ENCODE results near the gene ZNF175. TPM values are rescaled to one million over a fixed set of nuclear protein-coding genes. Genes with fewer than 3 reads are reported as not detected.

The ZNF175 gene
- polyA plus RNA-seq, 1 of the 3 experiments (the other 2 are of a cell fraction) = 3.1 TPM

DNA sequence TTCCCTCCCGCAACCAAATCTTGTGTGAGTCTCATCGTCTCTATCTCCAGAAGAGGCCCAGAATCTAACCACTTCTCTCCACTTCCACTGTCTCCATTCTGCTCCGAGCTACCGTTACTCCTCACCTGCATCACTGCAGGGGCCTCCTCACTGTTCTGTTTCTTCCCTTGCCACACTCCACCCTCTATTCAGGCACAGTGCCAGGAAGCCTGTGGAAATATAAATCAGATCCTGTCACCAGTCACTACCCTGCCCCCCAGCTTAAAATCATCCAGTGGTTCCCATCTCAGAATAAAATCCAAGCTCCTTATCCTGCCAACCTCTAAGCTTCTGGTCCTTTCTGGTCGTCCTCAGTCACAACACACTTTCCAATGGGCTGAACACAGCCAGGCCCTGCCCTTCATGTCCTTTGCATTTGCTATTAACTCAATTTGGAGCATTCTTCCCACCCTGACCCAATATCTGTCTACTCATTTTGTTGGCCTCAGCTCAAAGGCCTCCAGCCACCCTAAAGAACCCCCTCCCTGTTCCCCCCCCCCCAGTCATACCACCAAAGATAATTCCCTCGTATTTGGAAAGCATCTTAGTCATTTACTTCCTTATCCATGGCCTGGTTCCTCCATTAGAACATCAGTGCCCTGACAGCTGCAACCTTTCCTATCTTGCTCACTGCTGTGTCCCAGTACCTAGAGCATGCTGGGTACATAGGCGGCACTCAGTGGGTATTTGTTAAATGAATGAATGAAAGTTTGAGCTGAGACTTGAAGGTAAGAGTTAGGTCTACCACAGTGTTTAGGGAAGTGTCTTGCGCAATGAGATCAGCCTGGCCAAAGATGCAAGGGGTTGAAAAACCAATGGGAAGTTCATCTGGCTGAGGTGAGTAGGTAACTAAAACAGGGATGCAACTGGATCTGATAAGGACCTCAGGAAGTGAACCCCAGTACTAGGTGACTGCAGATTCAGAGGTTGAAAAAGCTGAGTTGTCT lies 24.4 kb downstream of the ZNF175 start (continued):
- TF ChIP-seq REST (IDR thresholded peaks at IDR 0.05; ENCODE audit: low read depth, low read length) = no peak
- no peak for TF ChIP-seq PBX3 (IDR thresholded peaks at IDR 0.05)
- TF ChIP-seq NRF1 (IDR thresholded peaks at IDR 0.05; ENCODE audit: low read depth, low read length) = no peak
- TF ChIP-seq FOSL2 (IDR thresholded peaks at IDR 0.05; ENCODE audit: borderline replicate concordance, low read depth) = no peak
- no peak for TF ChIP-seq SIN3A (IDR thresholded peaks at IDR 0.05; ENCODE audit: borderline replicate concordance, low read depth, low read length)
- TF ChIP-seq MAX (IDR thresholded peaks at IDR 0.05; ENCODE audit: low read depth) = no peak
- no peak for TF ChIP-seq SMC3 (IDR thresholded peaks at IDR 0.05; ENCODE audit: low read depth, low read length)

DNA sequence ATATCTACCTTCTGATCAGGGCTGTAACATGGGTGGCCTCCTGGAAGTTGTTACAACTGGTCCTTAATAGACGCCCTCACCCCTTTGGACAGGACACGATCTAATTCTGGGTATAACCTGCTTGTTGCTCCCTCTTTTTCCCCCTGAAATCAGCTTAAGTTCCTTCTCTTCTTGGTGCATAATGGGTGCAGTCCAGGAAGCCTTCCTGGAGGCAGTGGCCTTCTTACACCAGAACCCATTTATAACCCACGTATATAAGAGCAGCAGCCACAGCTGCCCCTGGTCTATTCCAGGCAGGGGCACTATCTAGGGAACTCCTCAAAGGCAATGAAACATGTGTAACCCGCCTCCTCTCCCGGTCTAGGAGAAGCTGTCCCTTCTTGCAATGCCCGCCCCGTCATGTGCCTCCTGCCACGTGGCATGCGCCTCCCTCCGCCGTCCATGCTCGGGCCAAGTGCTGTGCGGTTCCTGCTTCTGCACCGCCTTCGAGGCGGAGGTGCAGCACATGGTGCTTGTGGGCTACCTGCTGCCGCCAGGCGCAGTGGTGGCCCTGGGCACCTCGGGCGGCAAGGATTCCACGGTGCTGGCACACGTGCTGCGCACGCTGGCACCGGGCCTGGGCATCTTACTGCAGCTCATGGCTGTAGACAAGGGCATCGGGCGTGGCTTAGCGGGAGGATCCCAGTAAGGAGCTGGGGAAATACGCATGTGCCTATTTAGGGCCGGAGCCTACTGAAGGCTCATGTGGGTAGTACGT lies 27.3 kb downstream of the ZNF175 start:
- Histone ChIP-seq H3K27me3 (ENCODE audit: insufficient read depth) (no peaks in the 10 kb centered on the region), H4K20me1 (ENCODE audit: insufficient read depth) (no peaks in the 10 kb centered on the region), H3K9me2 (no peaks in the 10 kb centered on the region), H3K4me2 (no peak overlapping the region), H2AFZ (ENCODE audit: low read depth) (no peak overlapping the region), H3K4me1 (ENCODE audit: control insufficient read depth in 1 of 2, insufficient read depth in 2 of 2, low read depth in 1 of 2, low read length in 1 of 2) (peaks cover 0 to 14% of the 10 kb centered on the region in 2 experiments; a peak in 1 of 4 replicates), H3K79me2 (ENCODE audit: insufficient read depth) (no peaks in the 10 kb centered on the region), H3K4me3 (ENCODE audit: low read depth in 2 of 2, low read length in 1 of 2) (no peak overlapping the region), H3K27ac (ENCODE audit: low read depth in 2 of 2, low read length in 1 of 2) (no peak overlapping the region), H3K9me3 (no peaks in the 10 kb centered on the region), H3K36me3 (replicated peaks in 1 of 2; ENCODE audit: control insufficient read depth in 1 of 2, insufficient read depth in 2 of 2, low read length in 1 of 2) (no peaks in the 10 kb centered on the region), H3F3A (replicated peaks; ENCODE audit: insufficient read depth) (no peaks in the 10 kb centered on the region), H3K9ac (no peak overlapping the region)
- DNase-seq = no peak
- CTCF ChIA-PET = no interaction called here
- POLR2A ChIA-PET = interaction anchor here (0.8 kb wide), 1 partner anchor 16 kb away, joined by 3 read pairs; no protein-coding TSS in a partner anchor
- TF ChIP-seq REST (IDR thresholded peaks at IDR 0.05; ENCODE audit: low read depth, low read length) = no peak
- 87% methylated on average over 30 of the region's 31 CpGs for WGBS (ENCODE audit: low lambda C conversion rate)

Measured in SK-N-SH (cell line).